HEK293 (cell line): Measurements from ENCODE around the gene PPM1N.
A peak's percentile ranks its signal among the peaks of the same experiment; 100 is the strongest.

Experiments
- HOXA7 ChIP-seq: sonication (generic); formaldehyde crosslinking; IDR thresholded peaks from 2 replicates; pipeline ENCODE4 v1.8.1; 2022; ENCODE audit warnings: missing genetic modification reagents, borderline replicate concordance
- KLF1 ChIP-seq: fragments of 450-650 bp; formaldehyde crosslinking; IDR thresholded peaks from 2 replicates; pipeline ENCODE4 v1.5.1; 2016; ENCODE audit warnings: missing biosample characterization, missing genetic modification characterization
- SCRT2 ChIP-seq: fragments of 450-650 bp; formaldehyde crosslinking; IDR thresholded peaks from 2 replicates; pipeline ENCODE4 v1.5.1; 2016; ENCODE audit warnings: missing biosample characterization, missing genetic modification characterization
- SETDB1 ChIP-seq: IDR thresholded peaks from one replicate; pipeline ENCODE4 v1.6.1; 2017; ENCODE audit warnings: mild to moderate bottlenecking, low read length, moderate library complexity, mixed read lengths; ENCODE audit not compliant: insufficient read length
- ZNF121 ChIP-seq: fragments of 450-650 bp; formaldehyde crosslinking; IDR thresholded peaks from 2 replicates; pipeline ENCODE4 v1.5.1; 2016; ENCODE audit warnings: missing biosample characterization, missing genetic modification characterization
- ZNF324 ChIP-seq: fragments of 450-650 bp; formaldehyde crosslinking; IDR thresholded peaks from 2 replicates; pipeline ENCODE4 v1.5.1; 2016; ENCODE audit warnings: missing biosample characterization, missing genetic modification characterization
- ZNF341 ChIP-seq: fragments of 450-650 bp; formaldehyde crosslinking; IDR thresholded peaks from 2 replicates; pipeline ENCODE4; 2016; ENCODE audit warnings: low read depth, missing biosample characterization, missing genetic modification characterization
- ZNF350 ChIP-seq: fragments of 450-650 bp; formaldehyde crosslinking; IDR thresholded peaks from 2 replicates; pipeline ENCODE4 v1.5.0; 2017; ENCODE audit warnings: missing biosample characterization, mild to moderate bottlenecking, missing genetic modification characterization
- ZNF37A ChIP-seq: fragments of 450-650 bp; IDR thresholded peaks from 2 replicates; pipeline ENCODE4 v1.5.1; 2018; ENCODE audit warnings: missing biosample characterization, missing genetic modification characterization
- ZNF391 ChIP-seq: fragments of 450-650 bp; formaldehyde crosslinking; IDR thresholded peaks from 2 replicates; pipeline ENCODE4 v1.5.1; 2016; ENCODE audit warnings: low read depth, missing biosample characterization, missing genetic modification characterization, borderline replicate concordance
- ZNF404 ChIP-seq: fragments of 450-650 bp; formaldehyde crosslinking; IDR thresholded peaks from 2 replicates; pipeline ENCODE4 v1.5.1; 2017; ENCODE audit warnings: missing biosample characterization, missing genetic modification characterization
- ZNF501 ChIP-seq: fragments of 450-650 bp; formaldehyde crosslinking; IDR thresholded peaks from 2 replicates; pipeline ENCODE4 v1.5.1; 2016; ENCODE audit warnings: missing biosample characterization, missing genetic modification characterization
- ZNF514 ChIP-seq: fragments of 450-650 bp; formaldehyde crosslinking; IDR thresholded peaks from 2 replicates; pipeline ENCODE4 v1.5.1; 2016; ENCODE audit warnings: missing biosample characterization, missing genetic modification characterization
- ZNF596 ChIP-seq: fragments of 450-650 bp; IDR thresholded peaks from 2 replicates; pipeline ENCODE4 v1.5.0; 2018; ENCODE audit warnings: missing biosample characterization, mild to moderate bottlenecking, missing genetic modification characterization, moderate library complexity
- ZNF610 ChIP-seq: fragments of 450-650 bp; formaldehyde crosslinking; IDR thresholded peaks from 2 replicates; pipeline ENCODE4 v1.5.1; 2016; ENCODE audit warnings: missing biosample characterization, missing genetic modification characterization, borderline replicate concordance
- ZNF707 ChIP-seq: fragments of 450-650 bp; formaldehyde crosslinking; IDR thresholded peaks from 2 replicates; pipeline ENCODE4 v1.5.1; 2016; ENCODE audit warnings: missing biosample characterization, missing genetic modification characterization
- ZNF76 ChIP-seq: fragments of 450-650 bp; formaldehyde crosslinking; IDR thresholded peaks from 2 replicates; pipeline ENCODE4; 2016; ENCODE audit warnings: low read depth, missing biosample characterization, missing genetic modification characterization, borderline replicate concordance
- ZNF768 ChIP-seq: fragments of 450-650 bp; formaldehyde crosslinking; IDR thresholded peaks from 2 replicates; pipeline ENCODE4 v1.5.1; 2018; ENCODE audit warnings: missing biosample characterization, mild to moderate bottlenecking, missing genetic modification characterization
- ZNF791 ChIP-seq: fragments of 450-650 bp; formaldehyde crosslinking; IDR thresholded peaks from 2 replicates; pipeline ENCODE4 v1.5.1; 2016; ENCODE audit warnings: missing biosample characterization, missing genetic modification characterization
- ZSCAN30 ChIP-seq: fragments of 450-650 bp; IDR thresholded peaks from 2 replicates; pipeline ENCODE4 v1.5.1; 2018; ENCODE audit warnings: missing biosample characterization, mild to moderate bottlenecking, missing genetic modification characterization, moderate library complexity
- ZXDB ChIP-seq: fragments of 450-650 bp; formaldehyde crosslinking; IDR thresholded peaks from 2 replicates; pipeline ENCODE4 v1.5.1; 2016; ENCODE audit warnings: missing biosample characterization, missing genetic modification characterization
- TF ChIP-seq, protein P1 (sequence below): fragments of 450-650 bp; formaldehyde crosslinking; IDR thresholded peaks from 2 replicates; pipeline ENCODE4 v1.5.1; 2016; ENCODE audit warnings: missing biosample characterization, missing genetic modification characterization
- TF ChIP-seq, protein P2 (sequence below): fragments of 450-650 bp; formaldehyde crosslinking; IDR thresholded peaks from 2 replicates; pipeline ENCODE4 v1.5.1; 2016; ENCODE audit warnings: missing biosample characterization, missing genetic modification characterization
- TF ChIP-seq, protein P3 (sequence below): fragments of 450-650 bp; IDR thresholded peaks from 2 replicates; pipeline ENCODE4 v1.5.1; 2018; ENCODE audit warnings: missing biosample characterization, mild to moderate bottlenecking, missing genetic modification characterization
- TF ChIP-seq, protein P4 (sequence below): fragments of 450-650 bp; formaldehyde crosslinking; IDR thresholded peaks from 2 replicates; pipeline ENCODE4 v1.5.1; 2016; ENCODE audit warnings: missing biosample characterization, missing genetic modification characterization
- TF ChIP-seq, protein P5 (sequence below): fragments of 450-650 bp; formaldehyde crosslinking; IDR thresholded peaks from 2 replicates; pipeline ENCODE4 v1.5.1; 2016; ENCODE audit warnings: missing biosample characterization, missing genetic modification characterization, borderline replicate concordance
- TF ChIP-seq, protein P6 (sequence below): fragments of 450-650 bp; formaldehyde crosslinking; IDR thresholded peaks from 2 replicates; pipeline ENCODE4; 2016; ENCODE audit warnings: missing biosample characterization, missing genetic modification characterization
- TF ChIP-seq, protein P7 (sequence below): fragments of 450-650 bp; formaldehyde crosslinking; IDR thresholded peaks from 2 replicates; pipeline ENCODE4 v1.5.1; 2016; ENCODE audit warnings: missing biosample characterization, missing genetic modification characterization
- TF ChIP-seq, protein P8 (sequence below): fragments of 450-650 bp; formaldehyde crosslinking; IDR thresholded peaks from 2 replicates; pipeline ENCODE4 v1.5.1; 2016; ENCODE audit warnings: missing biosample characterization, missing genetic modification characterization

The PPM1N gene

DNA sequence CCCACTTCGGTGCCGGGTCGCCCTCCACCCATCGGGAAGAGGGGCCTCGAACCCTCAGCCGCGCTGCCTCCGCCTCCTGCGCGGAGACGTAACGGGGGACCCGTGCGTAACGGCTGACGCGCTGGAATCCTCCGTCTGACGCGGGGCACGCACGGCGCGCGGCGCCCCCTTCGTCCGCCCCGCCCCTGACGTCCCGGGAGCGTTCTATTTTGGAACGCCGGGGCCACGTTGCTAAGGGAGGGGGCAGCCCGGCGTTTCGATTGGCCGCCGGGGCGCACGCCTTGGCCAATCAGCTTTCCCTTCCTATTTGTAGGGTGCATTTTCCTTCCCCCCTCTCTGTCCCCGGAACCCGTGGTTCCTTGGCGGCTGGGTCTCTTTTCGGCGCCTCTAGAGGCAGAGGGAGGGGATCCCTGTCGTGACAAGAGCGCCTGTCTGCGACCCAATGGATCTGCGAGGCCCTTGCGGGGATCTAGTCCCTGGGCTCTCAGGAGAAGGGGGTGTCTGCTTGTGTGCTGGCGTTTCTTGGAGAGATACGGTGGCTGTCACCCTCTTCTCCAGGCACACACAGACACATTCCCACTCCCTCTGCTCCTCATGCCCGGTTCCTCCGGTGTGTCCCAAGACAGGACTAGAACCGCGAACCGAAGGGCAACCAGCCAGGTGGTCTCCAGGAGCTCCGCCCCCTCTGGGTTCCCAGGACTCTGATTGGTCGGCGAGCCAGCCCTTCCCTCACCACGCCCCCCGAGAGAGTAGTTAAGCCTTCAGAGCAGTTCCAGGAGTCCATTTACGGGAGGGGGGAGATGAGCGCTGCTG is 28.9 kb upstream of the PPM1N start (continued):
- TF ChIP-seq, protein P1, sequence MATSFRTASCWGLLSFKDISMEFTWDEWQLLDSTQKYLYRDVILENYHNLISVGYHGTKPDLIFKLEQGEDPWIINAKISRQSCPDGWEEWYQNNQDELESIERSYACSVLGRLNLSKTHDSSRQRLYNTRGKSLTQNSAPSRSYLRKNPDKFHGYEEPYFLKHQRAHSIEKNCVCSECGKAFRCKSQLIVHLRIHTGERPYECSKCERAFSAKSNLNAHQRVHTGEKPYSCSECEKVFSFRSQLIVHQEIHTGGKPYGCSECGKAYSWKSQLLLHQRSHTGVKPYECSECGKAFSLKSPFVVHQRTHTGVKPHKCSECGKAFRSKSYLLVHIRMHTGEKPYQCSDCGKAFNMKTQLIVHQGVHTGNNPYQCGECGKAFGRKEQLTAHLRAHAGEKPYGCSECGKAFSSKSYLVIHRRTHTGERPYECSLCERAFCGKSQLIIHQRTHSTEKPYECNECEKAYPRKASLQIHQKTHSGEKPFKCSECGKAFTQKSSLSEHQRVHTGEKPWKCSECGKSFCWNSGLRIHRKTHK (tag by site-specific recombination): no peak
- TF ChIP-seq KLF1 (tag by site-specific recombination) (peak; percentile 60; the same call in 1 of the 2 replicates), ZNF501 (tag by site-specific recombination) (no peak), ZNF768 (tag by site-specific recombination) (no peak), ZNF391 (tag by site-specific recombination) (no peak; the same call in 1 of the 2 replicates), ZNF121 (tag by site-specific recombination) (no peak), ZNF404 (tag by site-specific recombination) (no peak), ZNF707 (tag by site-specific recombination) (no peak), ZNF324 (tag by site-specific recombination) (no peak), SETDB1 (no peak), HOXA7 (CRISPR knock-in tag) (no peak), ZNF37A (tag by site-specific recombination) (no peak), ZSCAN30 (tag by site-specific recombination) (0 out of 2 replicates have a peak, but pooled peaks have one; percentile 30), ZNF350 (tag by site-specific recombination) (no peak), ZNF791 (tag by site-specific recombination) (no peak), ZXDB (tag by site-specific recombination) (peak; percentile 85), ZNF610 (no peak), SCRT2 (tag by site-specific recombination) (no peak), ZNF596 (tag by site-specific recombination) (no peak), ZNF514 (tag by site-specific recombination) (no peak), ZNF76 (0 out of 2 replicates have a peak, but pooled peaks have one; percentile 48), ZNF341 (tag by site-specific recombination) (peak; percentile 96)
- TF ChIP-seq, protein P2, sequence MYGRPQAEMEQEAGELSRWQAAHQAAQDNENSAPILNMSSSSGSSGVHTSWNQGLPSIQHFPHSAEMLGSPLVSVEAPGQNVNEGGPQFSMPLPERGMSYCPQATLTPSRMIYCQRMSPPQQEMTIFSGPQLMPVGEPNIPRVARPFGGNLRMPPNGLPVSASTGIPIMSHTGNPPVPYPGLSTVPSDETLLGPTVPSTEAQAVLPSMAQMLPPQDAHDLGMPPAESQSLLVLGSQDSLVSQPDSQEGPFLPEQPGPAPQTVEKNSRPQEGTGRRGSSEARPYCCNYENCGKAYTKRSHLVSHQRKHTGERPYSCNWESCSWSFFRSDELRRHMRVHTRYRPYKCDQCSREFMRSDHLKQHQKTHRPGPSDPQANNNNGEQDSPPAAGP: peak; percentile 35; the same call in 1 of the 2 replicates
- TF ChIP-seq, protein P3, sequence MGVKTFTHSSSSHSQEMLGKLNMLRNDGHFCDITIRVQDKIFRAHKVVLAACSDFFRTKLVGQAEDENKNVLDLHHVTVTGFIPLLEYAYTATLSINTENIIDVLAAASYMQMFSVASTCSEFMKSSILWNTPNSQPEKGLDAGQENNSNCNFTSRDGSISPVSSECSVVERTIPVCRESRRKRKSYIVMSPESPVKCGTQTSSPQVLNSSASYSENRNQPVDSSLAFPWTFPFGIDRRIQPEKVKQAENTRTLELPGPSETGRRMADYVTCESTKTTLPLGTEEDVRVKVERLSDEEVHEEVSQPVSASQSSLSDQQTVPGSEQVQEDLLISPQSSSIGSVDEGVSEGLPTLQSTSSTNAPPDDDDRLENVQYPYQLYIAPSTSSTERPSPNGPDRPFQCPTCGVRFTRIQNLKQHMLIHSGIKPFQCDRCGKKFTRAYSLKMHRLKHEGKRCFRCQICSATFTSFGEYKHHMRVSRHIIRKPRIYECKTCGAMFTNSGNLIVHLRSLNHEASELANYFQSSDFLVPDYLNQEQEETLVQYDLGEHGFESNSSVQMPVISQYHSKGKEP (tag by site-specific recombination): 0 out of 2 replicates have a peak, but pooled peaks have one; percentile 0
- TF ChIP-seq, protein P4, sequence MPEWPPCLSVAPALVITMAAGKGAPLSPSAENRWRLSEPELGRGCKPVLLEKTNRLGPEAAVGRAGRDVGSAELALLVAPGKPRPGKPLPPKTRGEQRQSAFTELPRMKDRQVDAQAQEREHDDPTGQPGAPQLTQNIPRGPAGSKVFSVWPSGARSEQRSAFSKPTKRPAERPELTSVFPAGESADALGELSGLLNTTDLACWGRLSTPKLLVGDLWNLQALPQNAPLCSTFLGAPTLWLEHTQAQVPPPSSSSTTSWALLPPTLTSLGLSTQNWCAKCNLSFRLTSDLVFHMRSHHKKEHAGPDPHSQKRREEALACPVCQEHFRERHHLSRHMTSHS: no peak
- TF ChIP-seq, protein P5, sequence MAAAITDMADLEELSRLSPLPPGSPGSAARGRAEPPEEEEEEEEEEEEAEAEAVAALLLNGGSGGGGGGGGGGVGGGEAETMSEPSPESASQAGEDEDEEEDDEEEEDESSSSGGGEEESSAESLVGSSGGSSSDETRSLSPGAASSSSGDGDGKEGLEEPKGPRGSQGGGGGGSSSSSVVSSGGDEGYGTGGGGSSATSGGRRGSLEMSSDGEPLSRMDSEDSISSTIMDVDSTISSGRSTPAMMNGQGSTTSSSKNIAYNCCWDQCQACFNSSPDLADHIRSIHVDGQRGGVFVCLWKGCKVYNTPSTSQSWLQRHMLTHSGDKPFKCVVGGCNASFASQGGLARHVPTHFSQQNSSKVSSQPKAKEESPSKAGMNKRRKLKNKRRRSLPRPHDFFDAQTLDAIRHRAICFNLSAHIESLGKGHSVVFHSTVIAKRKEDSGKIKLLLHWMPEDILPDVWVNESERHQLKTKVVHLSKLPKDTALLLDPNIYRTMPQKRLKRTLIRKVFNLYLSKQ (tag by site-specific recombination): no peak
- TF ChIP-seq, protein P6, sequence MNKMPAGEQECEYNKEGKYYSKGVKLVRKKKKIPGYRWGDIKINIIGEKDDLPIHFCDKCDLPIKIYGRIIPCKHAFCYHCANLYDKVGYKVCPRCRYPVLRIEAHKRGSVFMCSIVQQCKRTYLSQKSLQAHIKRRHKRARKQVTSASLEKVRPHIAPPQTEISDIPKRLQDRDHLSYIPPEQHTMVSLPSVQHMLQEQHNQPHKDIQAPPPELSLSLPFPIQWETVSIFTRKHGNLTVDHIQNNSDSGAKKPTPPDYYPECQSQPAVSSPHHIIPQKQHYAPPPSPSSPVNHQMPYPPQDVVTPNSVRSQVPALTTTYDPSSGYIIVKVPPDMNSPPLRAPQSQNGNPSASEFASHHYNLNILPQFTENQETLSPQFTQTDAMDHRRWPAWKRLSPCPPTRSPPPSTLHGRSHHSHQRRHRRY (tag by site-specific recombination): no peak
- TF ChIP-seq, protein P7, sequence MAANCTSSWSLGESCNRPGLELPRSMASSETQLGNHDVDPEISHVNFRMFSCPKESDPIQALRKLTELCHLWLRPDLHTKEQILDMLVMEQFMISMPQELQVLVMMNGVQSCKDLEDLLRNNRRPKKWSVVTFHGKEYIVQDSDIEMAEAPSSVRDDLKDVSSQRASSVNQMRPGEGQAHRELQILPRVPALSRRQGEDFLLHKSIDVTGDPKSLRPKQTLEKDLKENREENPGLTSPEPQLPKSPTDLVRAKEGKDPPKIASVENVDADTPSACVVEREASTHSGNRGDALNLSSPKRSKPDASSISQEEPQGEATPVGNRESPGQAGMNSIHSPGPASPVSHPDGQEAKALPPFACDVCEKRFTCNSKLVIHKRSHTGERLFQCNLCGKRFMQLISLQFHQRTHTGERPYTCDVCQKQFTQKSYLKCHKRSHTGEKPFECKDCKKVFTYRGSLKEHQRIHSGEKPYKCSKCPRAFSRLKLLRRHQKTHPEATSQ: no peak
- TF ChIP-seq, protein P8, sequence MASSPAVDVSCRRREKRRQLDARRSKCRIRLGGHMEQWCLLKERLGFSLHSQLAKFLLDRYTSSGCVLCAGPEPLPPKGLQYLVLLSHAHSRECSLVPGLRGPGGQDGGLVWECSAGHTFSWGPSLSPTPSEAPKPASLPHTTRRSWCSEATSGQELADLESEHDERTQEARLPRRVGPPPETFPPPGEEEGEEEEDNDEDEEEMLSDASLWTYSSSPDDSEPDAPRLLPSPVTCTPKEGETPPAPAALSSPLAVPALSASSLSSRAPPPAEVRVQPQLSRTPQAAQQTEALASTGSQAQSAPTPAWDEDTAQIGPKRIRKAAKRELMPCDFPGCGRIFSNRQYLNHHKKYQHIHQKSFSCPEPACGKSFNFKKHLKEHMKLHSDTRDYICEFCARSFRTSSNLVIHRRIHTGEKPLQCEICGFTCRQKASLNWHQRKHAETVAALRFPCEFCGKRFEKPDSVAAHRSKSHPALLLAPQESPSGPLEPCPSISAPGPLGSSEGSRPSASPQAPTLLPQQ: peak; percentile 34
